Activated naive CD4-positive, alpha-beta T cell treated with anti-CD3 and anti-CD28 coated beads, Interleukin-2, amount 50 U/mL, for 16 hours (primary cell): ENCODE measurements around the gene PRR23E.

ENCODE experiments used
- DNase-seq: peaks from one replicate; pipeline ENCODE4 v3.0.0-alpha.2; 2020

Gene PRR23E

GRCh38 chr3:127235706-127236105, 42.8 kb downstream of the PRR23E start:
- no peak for DNase-seq

- DNase-seq, result no peak
Measured at GRCh38 chr3:127237835-127238234, 44.9 kb downstream of the PRR23E start.

DNA sequence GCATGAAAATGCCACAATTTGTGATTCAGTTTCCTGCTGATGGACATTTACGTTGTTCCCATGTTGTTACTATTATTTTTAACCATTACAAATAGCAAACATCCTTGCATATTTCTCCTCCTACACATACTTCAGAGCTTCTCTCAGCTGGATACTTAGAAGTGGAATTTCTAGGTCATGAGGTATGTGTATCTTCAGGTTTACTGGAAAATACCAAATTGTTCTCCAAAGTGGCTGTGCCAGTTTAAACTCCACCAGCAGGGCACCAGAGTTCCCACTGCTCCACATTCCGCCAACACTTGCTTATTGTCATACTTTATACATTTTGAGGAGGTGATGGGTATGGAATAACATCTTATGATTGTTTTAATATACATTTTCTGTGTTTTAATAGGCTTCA, 45.7 kb downstream of the PRR23E start:
- DNase-seq, result no peak

- DNase-seq, result no peak
Measured at GRCh38 chr3:127247292-127247691, 54.4 kb downstream of the PRR23E start.
